MCF 10A (cell line): Measurements from ENCODE around the gene TMEM14C. TPM values are rescaled to one million over a fixed set of nuclear protein-coding genes. Genes with fewer than 3 reads are reported as not detected.

Experiments used
- BruUV-seq: library from RNA; stranded (reverse); fragments of 400-500 nt; replicated peaks from 2 replicates; lab custom pipeline; 2021; lab: Mats Ljungman, UMichigan
- CTCF ChIA-PET: fragments of 300-600 bp; sonication (Branson Sonifier 250); formaldehyde crosslinking; extraction: SDS; loops from one replicate; lab custom pipeline; 2021; ENCODE audit warnings: antibody characterized with exemption, inconsistent platforms; lab: Yijun Ruan, JAX
- POLR2A ChIA-PET: fragments of 300-600, 350-650 bp; sonication (Branson Sonifier 250); formaldehyde crosslinking; extraction: SDS; loops from one replicate; lab custom pipeline; 2020; ENCODE audit warnings: antibody characterized with exemption, inconsistent platforms; lab: Yijun Ruan, JAX
- DNase-seq: peaks from one replicate; pipeline ENCODE4 v3.0.0-alpha.2; 2018; ENCODE audit not compliant: unreplicated experiment
- H3K27ac Mint-ChIP-seq: one replicate; pipeline ENCODE4 v1.8.0; 2022; ENCODE audit warnings: mild to moderate bottlenecking, low read depth, mixed read lengths; ENCODE audit not compliant: unreplicated experiment
- H3K27me3 Mint-ChIP-seq: one replicate; pipeline ENCODE4 v1.8.0; 2022; ENCODE audit warnings: mixed read lengths; ENCODE audit not compliant: insufficient read depth, unreplicated experiment
- H3K36me3 Mint-ChIP-seq: one replicate; pipeline ENCODE4 v1.8.0; 2022; ENCODE audit warnings: mild to moderate bottlenecking, moderate library complexity, mixed read lengths; ENCODE audit not compliant: insufficient read depth, unreplicated experiment
- H3K4me1 Mint-ChIP-seq: one replicate; pipeline ENCODE4 v1.8.0; 2022; ENCODE audit warnings: mixed read lengths; ENCODE audit not compliant: insufficient read depth, unreplicated experiment
- H3K4me3 Mint-ChIP-seq: one replicate; pipeline ENCODE4 v1.8.0; 2022; ENCODE audit warnings: mild to moderate bottlenecking, moderate library complexity, mixed read lengths; ENCODE audit not compliant: unreplicated experiment
- H3K9me3 Mint-ChIP-seq: one replicate; pipeline ENCODE4 v1.8.0; 2022; ENCODE audit warnings: mixed read lengths; ENCODE audit not compliant: unreplicated experiment
- CTCF ChIP-seq: fragments of 200-600 bp; IDR thresholded peaks from one replicate; pipeline ENCODE4 v1.8.0; 2022; ENCODE audit warnings: antibody characterized with exemption, mild to moderate bottlenecking; ENCODE audit not compliant: unreplicated experiment
- intact Hi-C: fragments of 100-400 bp; cut with micrococcal nuclease; formaldehyde crosslinking; loops from 2 replicates; pipeline ENCODE4 v1.14.1; 2022
- total RNA-seq: library from RNA; stranded (reverse); gene quantifications from 2 replicates; pipeline ENCODE4 v1.2.3, GENCODE V29; 2022

The TMEM14C gene
- total RNA-seq, 1 experiment from 2014 or later, result 159 TPM

- no TSS peak for BruUV-seq
- ChIA-PET POLR2A (interaction anchor here (0.7 to 4.5 kb wide), 8 partner anchors 12 to 1498 kb away, joined by 3 to 46 read pairs (median 9); partner anchors contain the start of genes C6orf52, PAK1IP1, TMEM14B and TMEM14C), CTCF (interaction anchor here (0.6 to 1.6 kb wide), 7 partner anchors 10 to 280 kb away, joined by 3 to 8 read pairs (median 5); partner anchors contain the start of gene TMEM14C)
- no peak overlapping the region for H3K4me3 Mint-ChIP-seq
- peaks cover 76% of the 10 kb centered on the region for H3K36me3 Mint-ChIP-seq
- peaks cover 20% of the 10 kb centered on the region for H3K4me1 Mint-ChIP-seq
- DNase-seq, result peak; percentile 92
- no peaks in the 10 kb centered on the region for H3K27me3 Mint-ChIP-seq
- no peaks in the 10 kb centered on the region for H3K9me3 Mint-ChIP-seq
- intact Hi-C loops, result loop anchor here (1.0 kb wide), 4 partner anchors 25 to 249 kb away; partner anchors contain the start of genes C6orf52, PAK1IP1 and TMEM14C
- peak; percentile 51 for TF ChIP-seq CTCF
- peak overlapping the region; percentile 86 for H3K27ac Mint-ChIP-seq
Observed at GRCh38 chr6:10759312-10759839, 36.5 kb downstream of the TMEM14C start.

DNA sequence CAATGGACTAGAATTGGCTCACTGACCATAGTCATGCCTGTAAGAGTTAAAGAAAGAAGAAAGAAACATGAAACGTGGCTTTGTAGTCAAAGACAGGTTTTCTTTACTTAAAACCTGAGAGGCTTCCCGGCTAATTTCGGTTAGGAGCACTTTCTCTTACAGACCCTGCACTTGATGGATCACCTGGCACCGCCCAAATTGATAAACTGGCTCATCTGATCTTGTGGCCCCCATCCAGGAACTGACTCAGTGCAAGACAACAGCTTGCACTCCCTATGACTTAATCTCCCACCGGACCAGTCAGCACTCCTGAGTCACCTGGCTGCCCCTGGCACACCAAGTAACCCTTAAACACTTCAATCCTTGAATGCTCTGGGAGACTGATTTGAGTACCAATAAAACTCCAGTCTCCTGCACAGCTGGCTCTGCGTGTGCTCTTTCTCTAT lies 37.0 kb downstream of the TMEM14C start:
- peaks cover 81% of the 10 kb centered on the region for H3K36me3 Mint-ChIP-seq
- ChIA-PET POLR2A (interaction anchor here (0.7 to 4.5 kb wide), 9 partner anchors 12 to 319 kb away, joined by 3 to 46 read pairs (median 8); partner anchors contain the start of genes C6orf52, PAK1IP1, TMEM14B and TMEM14C), CTCF (interaction anchor here (0.6 to 1.6 kb wide), 7 partner anchors 10 to 281 kb away, joined by 3 to 8 read pairs (median 5); partner anchors contain the start of gene TMEM14C)
- no peaks in the 10 kb centered on the region for H3K9me3 Mint-ChIP-seq
- peak overlapping the region; percentile 86 for H3K27ac Mint-ChIP-seq
- no peak overlapping the region for H3K4me3 Mint-ChIP-seq
- BruUV-seq, result no TSS peak
- DNase-seq, result peak; percentile 88
- no peaks in the 10 kb centered on the region for H3K27me3 Mint-ChIP-seq
- H3K4me1 Mint-ChIP-seq, result peaks cover 15% of the 10 kb centered on the region
- intact Hi-C loops, result loop anchor here (1.0 kb wide), 5 partner anchors 26 to 250 kb away; partner anchors contain the start of genes C6orf52, PAK1IP1 and TMEM14C
- TF ChIP-seq CTCF, result no peak

DNA sequence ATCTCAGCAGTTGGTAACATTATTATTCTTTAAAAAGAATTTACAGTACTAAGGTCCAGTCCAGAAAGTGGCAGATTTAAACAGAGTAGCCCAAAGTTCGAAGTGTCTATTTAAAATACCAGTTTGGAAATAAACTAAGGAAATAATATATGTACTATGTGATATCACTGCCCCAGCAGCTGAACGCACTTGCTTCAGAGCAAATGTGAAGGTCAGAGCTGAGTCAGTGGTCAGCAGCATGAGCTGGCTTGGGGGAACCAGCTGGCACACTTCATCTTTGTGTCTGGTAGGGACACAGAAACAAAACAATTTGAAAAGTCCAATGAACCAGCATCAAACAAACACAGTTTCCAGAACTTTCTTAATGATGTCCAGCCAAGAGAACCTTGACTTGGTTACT lies 40.1 kb downstream of the TMEM14C start:
- Mint-ChIP-seq H3K9me3 (no peaks in the 10 kb centered on the region), H3K27ac (no peak overlapping the region), H3K4me1 (peaks cover 15% of the 10 kb centered on the region), H3K4me3 (no peak overlapping the region), H3K27me3 (no peaks in the 10 kb centered on the region), H3K36me3 (peaks cover 59% of the 10 kb centered on the region)
- no TSS peak for BruUV-seq
- no peak for DNase-seq
- TF ChIP-seq CTCF, result no peak
- POLR2A ChIA-PET, result interaction anchor here (0.7 kb wide), 1 partner anchor 278 kb away, joined by 4 read pairs; no protein-coding TSS in a partner anchor
- intact Hi-C loops, result no loop called here
- CTCF ChIA-PET, result interaction anchor here (1.2 kb wide), 1 partner anchor 38 kb away, joined by 6 read pairs; no protein-coding TSS in a partner anchor

DNA sequence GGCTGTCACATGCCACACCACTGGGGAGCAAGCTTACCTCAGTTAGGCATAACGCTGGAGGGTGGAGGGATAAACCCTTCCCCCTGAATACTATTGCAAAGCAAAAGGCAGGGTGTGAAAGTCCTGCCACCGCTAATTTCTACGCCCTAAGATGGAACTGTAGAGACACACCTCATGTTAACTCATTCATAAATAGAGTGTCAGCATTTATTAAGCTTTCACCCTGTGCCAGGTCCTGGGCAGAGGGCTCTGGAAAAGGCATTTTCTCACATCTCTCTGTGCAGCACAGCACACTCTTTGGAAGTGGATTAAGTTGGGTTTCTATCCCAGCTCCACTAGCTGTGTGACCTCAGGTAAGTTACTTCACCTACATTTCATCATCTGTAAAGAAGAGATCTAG lies 46.5 kb downstream of the TMEM14C start:
- DNase-seq, result no peak
- CTCF ChIA-PET, result interaction anchor here (0.7 to 0.9 kb wide), 2 partner anchors 10 to 75 kb away, joined by 3 to 6 read pairs; partner anchors contain the start of gene PAK1IP1
- H3K27ac Mint-ChIP-seq, result no peak overlapping the region
- no peaks in the 10 kb centered on the region for H3K4me1 Mint-ChIP-seq
- H3K4me3 Mint-ChIP-seq, result no peak overlapping the region
- no TSS peak for BruUV-seq
- POLR2A ChIA-PET, result no interaction called here
- intact Hi-C loops, result no loop called here
- peaks cover 31% of the 10 kb centered on the region for H3K36me3 Mint-ChIP-seq
- H3K9me3 Mint-ChIP-seq, result no peaks in the 10 kb centered on the region
- no peaks in the 10 kb centered on the region for H3K27me3 Mint-ChIP-seq
- no peak for TF ChIP-seq CTCF
